Left renal cortex interstitium (tissue), 4 donors: ENCODE data around the gene BRD4. TPM values are rescaled to one million over a fixed set of nuclear protein-coding genes. Genes with fewer than 3 reads are reported as not detected.

Experiments used
- DNase-seq, 4 donors: peaks; one replicate each; pipeline ENCODE4 v3.0.0-alpha.2; 2013; ENCODE audit warnings: low read depth in 4 of 4, low spot score in 2 of 4, missing footprints in 1 of 4
- polyA plus RNA-seq, 4 donors: library from polyadenylated mRNA; unstranded; fragments of 120-200 nt; gene quantifications; one replicate each; pipeline ENCODE4 v1.2.1, GENCODE V29; 2013; ENCODE audit not compliant: insufficient read length in 4 of 4

The BRD4 gene
- polyA plus RNA-seq, 4 donors, result 41.6 to 64.5 (median 51.9) TPM

- no peak for DNase-seq
Observed at GRCh38 chr19:15274477-15274876, 57.9 kb downstream of the BRD4 start.

GRCh38 chr19:15269806-15270205 is 62.5 kb downstream of the BRD4 start:
- DNase-seq, result no peak

- no peak for DNase-seq
Observed at GRCh38 chr19:15268928-15269253, 63.4 kb downstream of the BRD4 start.

GRCh38 chr19:15268192-15268927 is 64.0 kb downstream of the BRD4 start:
- DNase-seq, result no peak

GRCh38 chr19:15266683-15267082 is 65.7 kb downstream of the BRD4 start:
- DNase-seq, result no peak

GRCh38 chr19:15265850-15266248 is 66.5 kb downstream of the BRD4 start:
- DNase-seq, result no peak

- no peak for DNase-seq
Observed at GRCh38 chr19:15265214-15265849, 67.0 kb downstream of the BRD4 start.

- no peak for DNase-seq
Observed at GRCh38 chr19:15264933-15265206, 67.5 kb downstream of the BRD4 start.

- DNase-seq, result no peak
Observed at GRCh38 chr19:15264061-15264932, 68.0 kb downstream of the BRD4 start.

- no peak for DNase-seq
Observed at GRCh38 chr19:15263361-15263985, 68.9 kb downstream of the BRD4 start.

GRCh38 chr19:15262011-15262410 is 70.3 kb downstream of the BRD4 start:
- no peak for DNase-seq

- no peak for DNase-seq
Observed at GRCh38 chr19:15260939-15261338, 71.4 kb downstream of the BRD4 start.

GRCh38 chr19:15259907-15260306 is 72.4 kb downstream of the BRD4 start:
- no peak for DNase-seq

GRCh38 chr19:15257782-15258181 is 74.6 kb downstream of the BRD4 start:
- no peak for DNase-seq

- no peak for DNase-seq
Observed at GRCh38 chr19:15256708-15257331, 75.5 kb downstream of the BRD4 start.

- no peak for DNase-seq
Observed at GRCh38 chr19:15255359-15255990, 76.9 kb downstream of the BRD4 start.

- no peak for DNase-seq
Observed at GRCh38 chr19:15254547-15254946, 77.8 kb downstream of the BRD4 start.

- DNase-seq, result no peak
Observed at GRCh38 chr19:15253513-15253912, 78.8 kb downstream of the BRD4 start.

- no peak for DNase-seq
Observed at GRCh38 chr19:15253061-15253460, 79.3 kb downstream of the BRD4 start.

GRCh38 chr19:15252398-15253018 is 79.8 kb downstream of the BRD4 start:
- DNase-seq, result no peak
